Measurements from ENCODE around the gene RHOD.

Gene RHOD

GRCh38 chr11:67056267-67057204 is at the start of gene RHOD:
TSS of gene RHOD (plus strand) at chr11:67056847. CDS start at chr11:67056903, 56 bp downstream.
- no peak for DNase-seq (ENCODE audit: low read depth)

- no peak for DNase-seq (ENCODE audit: low read depth)
Measured at GRCh38 chr11:67007126-67007525, 49.5 kb upstream of the RHOD start.

DNA sequence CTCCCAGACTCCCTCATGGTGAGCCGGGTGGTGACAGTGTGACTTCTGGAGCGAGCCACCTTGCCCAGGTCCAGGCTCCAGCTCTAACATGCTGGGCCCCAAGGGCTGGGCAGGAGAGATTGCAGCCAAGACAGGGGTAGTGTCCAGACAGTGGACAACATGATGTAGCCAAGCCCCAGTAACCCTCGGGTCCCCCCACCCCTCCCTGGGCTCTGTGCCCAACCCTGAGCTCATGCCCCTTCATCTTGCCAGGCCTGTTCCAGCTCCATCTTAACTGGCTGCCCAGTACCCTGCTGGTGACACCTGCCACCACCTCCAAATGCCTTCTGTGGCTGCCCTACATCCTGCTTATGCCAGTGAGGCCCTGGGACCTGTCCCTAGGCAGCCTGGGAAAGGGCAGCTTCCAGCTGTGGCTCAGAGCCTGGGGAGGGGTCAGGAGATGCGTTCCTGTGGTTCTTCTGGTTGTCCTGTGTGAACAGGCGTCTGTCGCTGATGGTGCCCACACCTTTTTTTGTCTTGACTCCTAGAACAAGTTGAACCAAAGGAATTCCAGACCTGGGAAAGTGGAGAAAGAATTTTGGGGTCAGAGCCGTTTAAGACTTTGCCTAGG is 46.2 kb upstream of the RHOD start:
- DNase-seq (ENCODE audit: low read depth) = no peak

DNA sequence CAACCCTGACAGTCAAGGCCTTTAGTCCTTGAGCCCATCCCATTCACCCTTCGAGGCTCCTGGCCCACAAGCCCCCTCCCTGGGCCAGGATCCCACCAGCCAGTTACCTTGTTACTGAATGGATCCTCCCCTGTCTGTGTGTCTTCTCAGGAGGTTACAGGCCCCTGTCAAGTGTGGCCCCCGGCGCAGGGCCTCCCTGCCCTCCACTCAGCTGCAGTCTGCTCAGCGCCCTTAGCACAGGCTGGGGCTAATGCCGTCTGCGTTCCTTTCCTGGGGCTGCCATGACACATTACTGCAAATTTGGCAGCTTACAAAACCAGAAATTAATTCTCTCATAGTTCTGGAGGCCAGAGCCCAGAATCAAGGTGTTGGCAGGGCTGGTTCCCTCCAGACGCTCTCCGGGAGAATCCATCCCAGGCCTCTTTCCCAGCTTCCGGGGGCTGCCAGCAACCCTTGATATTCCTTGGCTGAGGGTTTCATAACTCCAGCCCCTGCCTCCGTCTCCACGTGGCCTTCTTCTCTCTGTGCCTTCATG is 43.1 kb upstream of the RHOD start:
- no peak for DNase-seq (ENCODE audit: low read depth)

GRCh38 chr11:67014343-67014742 is 42.3 kb upstream of the RHOD start:
- DNase-seq (ENCODE audit: low read depth) = no peak

- DNase-seq (ENCODE audit: low read depth) = no peak
Measured at GRCh38 chr11:67015048-67015447, 41.6 kb upstream of the RHOD start.

DNA sequence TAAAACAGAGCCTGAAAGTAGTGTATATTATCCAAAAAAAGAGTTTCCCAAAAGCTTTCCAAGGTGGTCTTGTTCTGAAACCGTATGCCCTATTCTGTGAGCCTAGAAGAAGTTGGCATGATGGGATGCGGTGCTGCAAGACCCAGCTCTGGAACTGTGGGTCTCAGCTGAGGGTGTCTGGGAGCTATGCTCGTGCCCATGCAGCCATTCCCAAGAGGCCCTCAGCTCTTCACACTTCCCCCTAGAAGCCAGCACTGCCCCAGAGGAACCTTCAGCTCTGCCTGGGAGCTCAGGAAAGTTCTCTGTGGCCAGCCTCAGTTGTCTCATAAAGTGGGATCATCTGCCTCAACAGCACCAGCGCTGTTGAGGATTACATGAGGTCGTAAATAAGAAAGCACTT is 40.1 kb upstream of the RHOD start:
- DNase-seq (ENCODE audit: low read depth) = no peak

DNA sequence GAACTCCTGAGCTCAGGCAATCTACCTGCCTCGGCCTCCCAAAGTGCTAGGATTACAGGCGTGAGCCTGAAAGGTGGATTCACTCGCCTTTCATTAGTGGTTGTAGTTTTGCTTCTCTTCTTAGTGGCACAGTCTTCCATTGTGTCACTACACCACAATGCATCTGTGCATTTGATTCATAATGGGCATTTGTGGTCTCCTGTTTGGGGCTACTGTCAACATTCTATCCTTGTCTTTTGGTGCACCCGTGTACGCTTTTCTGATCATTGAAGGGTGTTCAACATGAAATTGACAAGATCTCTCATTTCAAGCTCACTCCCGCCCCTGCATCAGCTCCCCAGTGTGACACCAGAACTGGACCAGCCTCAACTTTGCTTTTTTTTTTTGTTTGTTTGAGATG is 35.7 kb upstream of the RHOD start:
- DNase-seq (ENCODE audit: low read depth) = no peak

DNA sequence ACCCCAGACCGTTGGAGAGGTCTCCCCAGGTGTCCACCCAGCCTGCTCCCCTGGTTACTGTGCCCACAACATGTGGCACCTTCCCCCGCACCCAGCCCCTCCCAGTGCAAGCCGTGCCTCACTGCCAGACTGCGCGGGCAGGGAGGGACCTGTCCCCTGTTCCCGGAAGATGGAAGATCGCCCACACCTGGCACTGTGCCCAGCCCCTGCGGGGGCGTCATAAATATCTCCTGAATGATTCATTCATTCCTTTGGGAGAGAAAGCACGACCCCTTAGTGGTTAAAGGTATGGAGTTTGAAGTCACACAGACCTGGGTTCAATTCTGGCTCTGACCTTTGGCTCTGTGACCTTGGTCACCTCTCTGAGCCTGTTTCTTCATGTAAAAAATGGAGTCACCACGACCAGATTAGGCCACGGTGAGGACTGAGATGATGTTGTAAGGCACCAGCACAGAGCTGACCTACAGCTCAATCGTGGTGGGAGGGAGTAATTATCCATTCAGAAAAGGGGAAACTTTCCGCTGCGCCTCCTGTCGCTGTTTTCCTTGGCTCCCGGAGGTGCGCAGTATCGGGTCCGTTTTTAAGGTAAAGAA is 34.2 kb upstream of the RHOD start:
- DNase-seq (ENCODE audit: low read depth) = peak; percentile 51

DNA sequence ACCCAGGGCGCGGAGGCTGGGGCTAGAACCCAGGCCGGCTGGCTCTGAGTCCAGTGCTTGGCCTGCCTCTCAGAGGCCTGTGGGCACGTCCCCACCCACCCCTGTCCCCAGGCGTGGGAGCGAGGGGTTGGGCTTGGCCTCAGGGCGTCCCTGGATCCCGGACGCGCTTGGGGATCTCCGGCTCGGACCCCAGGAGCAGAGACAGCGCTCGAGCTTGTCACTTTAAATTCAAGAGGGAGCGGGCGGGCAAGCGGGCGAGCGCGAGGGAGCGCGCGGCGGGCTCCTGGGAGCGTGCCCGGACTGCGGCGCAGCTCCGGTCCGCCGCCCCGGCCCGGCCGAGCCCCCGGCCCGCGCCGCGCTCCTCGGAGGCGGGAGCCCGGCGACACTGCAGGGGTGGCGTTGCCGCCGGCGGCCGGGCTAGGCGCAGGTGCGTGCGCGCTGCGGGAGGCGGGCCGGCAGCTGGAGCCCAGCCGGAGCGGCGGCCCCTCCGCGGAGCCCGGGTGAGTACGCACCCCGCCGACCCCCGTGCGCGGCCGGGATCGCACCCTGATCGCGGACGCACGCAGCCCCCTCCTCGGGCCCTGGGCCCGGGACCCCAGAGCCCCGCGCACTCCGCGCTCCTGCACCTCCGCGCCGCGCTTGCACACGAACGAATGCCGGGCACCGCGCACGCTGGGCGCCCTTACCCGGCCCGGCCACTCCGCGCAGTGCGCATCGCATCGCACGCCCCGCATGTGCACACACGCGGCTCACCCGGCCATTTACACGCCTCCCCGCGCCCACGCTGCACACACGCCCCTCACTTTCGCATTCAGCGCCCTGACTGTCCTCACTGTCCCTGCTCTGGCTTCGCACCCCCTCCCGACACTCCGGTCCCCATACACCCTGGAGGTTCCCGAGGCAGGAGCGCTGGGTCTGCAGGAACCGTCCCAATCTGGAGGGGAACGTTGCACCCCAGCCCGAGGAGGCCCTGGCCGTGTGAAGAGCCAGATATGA is 33.4 kb upstream of the RHOD start, which contains the start of gene SYT12:
Gene SYT12 (plus strand): TSS at position 174 of the 996 bp plus-strand sequence. CDS start 7,011 bp downstream, outside the sequence.
- DNase-seq (ENCODE audit: low read depth) = peak; percentile 29

- no peak for DNase-seq (ENCODE audit: low read depth)
Measured at GRCh38 chr11:67023957-67024353, 32.7 kb upstream of the RHOD start.

GRCh38 chr11:67024410-67024809 is 32.2 kb upstream of the RHOD start:
- no peak for DNase-seq (ENCODE audit: low read depth)

DNA sequence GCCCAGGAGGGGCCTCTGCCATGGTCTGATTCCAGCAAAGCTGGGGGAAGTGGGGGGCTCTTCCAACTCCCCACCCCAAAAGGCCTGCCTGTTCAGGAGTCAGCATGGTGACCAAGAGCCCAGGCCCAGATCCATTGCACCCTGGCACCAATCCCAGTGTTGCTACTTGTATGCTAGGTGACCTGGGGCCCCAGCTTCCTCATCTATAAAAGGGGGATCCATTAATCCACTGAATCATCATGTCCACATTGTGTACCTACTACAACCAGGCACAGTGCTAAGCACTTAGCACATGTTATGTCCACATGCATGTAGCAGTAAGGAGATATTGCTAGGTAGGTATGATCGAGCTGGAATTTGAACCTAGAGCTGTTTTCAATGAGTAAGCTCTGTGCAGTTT is 31.7 kb upstream of the RHOD start:
- DNase-seq (ENCODE audit: low read depth) = no peak

GRCh38 chr11:67025750-67026149 is 30.9 kb upstream of the RHOD start:
- no peak for DNase-seq (ENCODE audit: low read depth)

DNA sequence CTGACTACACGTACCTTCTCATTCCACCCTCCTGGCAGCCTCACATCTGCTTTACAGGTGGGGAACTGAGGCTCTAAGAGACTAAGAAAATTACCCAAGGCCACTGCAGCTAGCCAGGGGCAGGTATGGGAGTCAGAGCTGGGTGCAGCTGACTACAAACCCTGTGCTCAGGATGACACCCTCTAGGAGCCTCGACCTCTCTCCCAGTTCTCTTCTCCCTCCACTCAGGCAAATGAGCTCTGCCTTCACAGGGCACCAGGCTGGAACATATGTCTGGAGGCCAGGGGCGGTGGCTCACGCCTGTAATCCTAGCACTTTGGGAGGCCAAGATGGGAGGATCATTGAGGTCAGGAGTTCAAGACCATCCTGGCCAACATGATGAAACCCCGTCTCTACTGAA is 29.7 kb upstream of the RHOD start:
- DNase-seq (ENCODE audit: low read depth) = no peak

DNA sequence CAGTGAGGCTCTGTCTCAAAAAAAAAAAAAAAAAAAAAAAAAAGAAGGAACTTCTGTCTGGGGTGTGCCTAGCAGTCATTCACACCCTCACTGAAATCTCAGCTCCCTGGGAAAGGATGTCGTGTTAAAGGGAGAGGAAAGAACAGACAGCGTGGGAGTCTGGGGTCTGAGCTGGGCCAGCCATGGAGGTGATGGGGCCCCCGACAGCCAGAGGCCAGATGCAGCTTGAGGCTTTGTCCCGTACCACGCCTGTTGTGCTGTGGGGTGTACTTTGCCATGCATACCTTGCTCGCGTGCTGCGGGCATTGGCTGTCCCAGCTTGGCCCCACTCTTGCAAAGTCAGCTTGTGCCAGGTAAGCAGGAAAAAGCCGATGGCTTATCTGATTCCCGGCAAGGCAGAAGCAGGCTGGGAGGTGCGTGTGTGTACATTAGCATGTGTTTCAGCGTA is 29.1 kb upstream of the RHOD start:
- DNase-seq (ENCODE audit: low read depth) = no peak

GRCh38 chr11:67027943-67028542 is 28.6 kb upstream of the RHOD start:
- DNase-seq (ENCODE audit: low read depth) = no peak

GRCh38 chr11:67029146-67029545 is 27.5 kb upstream of the RHOD start:
- DNase-seq (ENCODE audit: low read depth) = no peak

GRCh38 chr11:67030976-67031375 is 25.7 kb upstream of the RHOD start:
- DNase-seq (ENCODE audit: low read depth) = no peak

- peak; percentile 69 for DNase-seq (ENCODE audit: low read depth)
Measured at GRCh38 chr11:67031791-67032561, 24.7 kb upstream of the RHOD start.

Data from iris pigment epithelial cell (primary cell).